Natural killer cell (primary cell): ENCODE measurements around the gene SAT1. TPM values are rescaled to one million over a fixed set of nuclear protein-coding genes. Genes with fewer than 3 reads are reported as not detected.

ENCODE experiments used
- ATAC-seq, 3 donors: fragments of 150-1000 bp in 2 of 3; fragments of 200-7000 bp in 1 of 3; cut with Tn5 transposase; 1 replicate in 1 of 3; 2 replicates in 2 of 3; pipeline ENCODE4 v1.10.0; 2021; ENCODE audit warnings: mild to moderate bottlenecking in 2 of 3, moderate library complexity in 2 of 3
- DNase-seq, 2 donors: peaks; one replicate each; pipeline versions ENCODE4 v3.0.0 to v3.0.0-alpha.2; 2013 to 2021; ENCODE audit warnings: mixed read lengths in 1 of 2
- H3K27ac ChIP-seq: one replicate; pipeline ENCODE4 v1.5.1; 2013; ENCODE audit warnings: mild to moderate bottlenecking, low read length
- H3K27me3 ChIP-seq: one replicate; pipeline ENCODE4 v1.6.1; 2013; ENCODE audit warnings: low read length; ENCODE audit not compliant: control insufficient read depth, insufficient read depth
- H3K36me3 ChIP-seq: one replicate; pipeline ENCODE4 v1.6.1; 2013; ENCODE audit warnings: low read length; ENCODE audit not compliant: control insufficient read depth, insufficient read depth
- H3K4me1 ChIP-seq: one replicate; pipeline ENCODE4 v1.6.1; 2013; ENCODE audit warnings: low read length; ENCODE audit not compliant: control insufficient read depth, insufficient read depth
- H3K4me3 ChIP-seq: one replicate; pipeline ENCODE4 v1.5.1; 2013; ENCODE audit warnings: low read length
- H3K9me3 ChIP-seq: one replicate; pipeline ENCODE4 v1.6.1; 2013; ENCODE audit warnings: low read length; ENCODE audit not compliant: control insufficient read depth, insufficient read depth
- H3K27ac Mint-ChIP-seq, 2 donors: one replicate each; pipeline ENCODE4 v1.8.0; 2022; ENCODE audit warnings: mild to moderate bottlenecking in 2 of 2, mixed read lengths in 2 of 2, moderate library complexity in 1 of 2
- H3K27me3 Mint-ChIP-seq, 2 donors: one replicate each; pipeline ENCODE4 v1.8.0; 2022; ENCODE audit warnings: low read depth in 2 of 2, mixed read lengths in 2 of 2
- H3K36me3 Mint-ChIP-seq: one replicate; pipeline ENCODE4 v1.8.0; 2022; ENCODE audit warnings: mixed read lengths
- H3K4me1 Mint-ChIP-seq, 2 donors: one replicate each; pipeline ENCODE4 v1.8.0; 2022; ENCODE audit warnings: mixed read lengths in 2 of 2
- H3K4me3 Mint-ChIP-seq: one replicate; pipeline ENCODE4 v1.8.0; 2022; ENCODE audit warnings: mild to moderate bottlenecking, moderate library complexity, mixed read lengths
- H3K9me3 Mint-ChIP-seq, 2 donors: one replicate each; pipeline ENCODE4 v1.8.0; 2022; ENCODE audit warnings: mixed read lengths in 2 of 2
- CTCF ChIP-seq: fragments of 200-600 bp; IDR thresholded peaks from one replicate; pipeline ENCODE4 v1.8.0; 2022; ENCODE audit warnings: antibody characterized with exemption
- WGBS: methylation state at CpG from one replicate; pipeline ENCODE4 v1.1.7; 2013; ENCODE audit warnings: missing lambda C conversion rate; ENCODE audit not compliant: insufficient coverage; 5-methylcytosine and 5-hydroxymethylcytosine counted together
- intact Hi-C: fragments of 100-400 bp; cut with micrococcal nuclease; formaldehyde crosslinking; loops from one replicate; pipeline ENCODE4 v1.14.2; 2022
- total RNA-seq, 4 donors: library from RNA; stranded (reverse); fragments of 120-200 nt in 1 of 4; gene quantifications; one replicate each; pipeline versions ENCODE4 v1.2.3 to v1.2.4, GENCODE V29; 2013 to 2022

Gene SAT1
- total RNA-seq, 3 donors from 2014 or later (not counting 1 experiment from before 2014, with no cell fraction given) = 276 to 667 (median 524) TPM

GRCh38 chrX:23756165-23756564, 26.8 kb upstream of the SAT1 start:
- H3K4me1 Mint-ChIP-seq = no peaks in the 10 kb centered on the region
- 0% methylated on average over 4 of the region's 4 CpGs for WGBS
- no peaks in the 10 kb centered on the region for H3K9me3 Mint-ChIP-seq
- ATAC-seq = peak; percentile 72 to 77 (median 75)
- peak; percentile 44 to 80 for DNase-seq
- no peaks in the 10 kb centered on the region for H3K27me3 Mint-ChIP-seq
- peak; percentile 57 for TF ChIP-seq CTCF
- H3K4me3 ChIP-seq = no peak overlapping the region
- intact Hi-C loops = loop anchor here (1.0 kb wide), 2 partner anchors 27 to 146 kb away; partner anchors contain the start of gene SAT1
- H3K27me3 ChIP-seq = no peaks in the 10 kb centered on the region
- no peaks in the 10 kb centered on the region for H3K4me1 ChIP-seq
- H3K27ac Mint-ChIP-seq = no peak overlapping the region
- H3K27ac ChIP-seq = no peak overlapping the region
- H3K4me3 Mint-ChIP-seq = no peak overlapping the region
- H3K9me3 ChIP-seq = no peaks in the 10 kb centered on the region
- H3K36me3 ChIP-seq = no peaks in the 10 kb centered on the region
- no peaks in the 10 kb centered on the region for H3K36me3 Mint-ChIP-seq

GRCh38 chrX:23759821-23760220, 23.2 kb upstream of the SAT1 start:
- H3K4me1 ChIP-seq = no peaks in the 10 kb centered on the region
- H3K27ac ChIP-seq = no peak overlapping the region
- Mint-ChIP-seq H3K4me1 (peaks cover 0 to 8% of the 10 kb centered on the region in 2 donors), H3K9me3 (no peaks in the 10 kb centered on the region), H3K27me3 (no peaks in the 10 kb centered on the region), H3K4me3 (no peak overlapping the region), H3K27ac (no peak overlapping the region), H3K36me3 (no peaks in the 10 kb centered on the region)
- H3K9me3 ChIP-seq = no peaks in the 10 kb centered on the region
- H3K4me3 ChIP-seq = no peak overlapping the region
- no peaks in the 10 kb centered on the region for H3K27me3 ChIP-seq
- TF ChIP-seq CTCF = no peak
- ATAC-seq = no peak
- H3K36me3 ChIP-seq = no peaks in the 10 kb centered on the region
- WGBS = 90% methylated on average over 2 of the region's 2 CpGs
- no peak for DNase-seq
- intact Hi-C loops = no loop called here

DNA sequence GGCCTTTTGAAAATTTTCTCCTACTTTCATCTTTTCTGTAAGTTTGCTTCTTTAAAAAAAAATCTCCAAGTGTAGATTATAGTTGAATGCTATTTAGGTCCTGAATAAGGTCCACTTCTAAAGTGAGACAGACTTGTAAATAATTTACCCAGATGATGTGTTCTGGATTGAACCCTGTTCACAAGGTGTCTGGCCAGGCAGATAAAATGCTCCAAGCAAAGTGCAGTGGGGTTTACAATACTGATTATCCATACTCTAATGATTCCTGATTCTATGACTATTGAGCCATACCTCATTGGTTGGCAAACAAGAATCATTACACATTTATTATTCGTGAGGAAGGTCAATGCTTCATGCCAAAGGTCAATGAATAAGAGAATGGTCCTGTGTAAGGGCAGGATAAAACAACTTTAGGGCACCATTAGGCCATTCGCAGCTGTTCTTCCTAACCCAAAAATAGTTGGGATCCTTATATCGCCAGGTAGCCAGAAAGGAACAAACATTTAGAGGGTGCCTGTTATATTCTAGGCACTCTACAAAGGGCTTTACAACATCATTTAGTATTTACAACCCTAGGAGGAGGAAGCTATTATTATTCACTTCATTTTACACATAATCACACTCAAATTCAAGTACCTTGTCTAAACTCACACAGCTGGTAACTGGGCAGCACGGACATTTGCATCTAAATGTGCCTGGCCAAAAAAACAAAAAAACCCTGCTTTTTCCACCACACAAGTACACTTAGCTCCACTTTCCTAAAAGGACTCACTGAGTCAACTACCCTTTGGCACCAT, 18.6 kb upstream of the SAT1 start:
- H3K4me3 Mint-ChIP-seq = no peak overlapping the region
- H3K36me3 ChIP-seq = no peaks in the 10 kb centered on the region
- WGBS = 91% methylated on average over 2 of the region's 4 CpGs
- H3K4me1 Mint-ChIP-seq = peaks cover 0 to 9% of the 10 kb centered on the region in 2 donors
- DNase-seq = no peak
- no peaks in the 10 kb centered on the region for H3K36me3 Mint-ChIP-seq
- no peak overlapping the region for H3K27ac ChIP-seq
- H3K4me1 ChIP-seq = peaks cover 5% of the 10 kb centered on the region
- H3K27me3 ChIP-seq = no peaks in the 10 kb centered on the region
- no peak overlapping the region for H3K4me3 ChIP-seq
- no peak for TF ChIP-seq CTCF
- intact Hi-C loops = no loop called here
- no peaks in the 10 kb centered on the region for H3K27me3 Mint-ChIP-seq
- no peak for ATAC-seq
- H3K9me3 ChIP-seq = no peaks in the 10 kb centered on the region
- no peak overlapping the region for H3K27ac Mint-ChIP-seq
- H3K9me3 Mint-ChIP-seq = no peaks in the 10 kb centered on the region

DNA sequence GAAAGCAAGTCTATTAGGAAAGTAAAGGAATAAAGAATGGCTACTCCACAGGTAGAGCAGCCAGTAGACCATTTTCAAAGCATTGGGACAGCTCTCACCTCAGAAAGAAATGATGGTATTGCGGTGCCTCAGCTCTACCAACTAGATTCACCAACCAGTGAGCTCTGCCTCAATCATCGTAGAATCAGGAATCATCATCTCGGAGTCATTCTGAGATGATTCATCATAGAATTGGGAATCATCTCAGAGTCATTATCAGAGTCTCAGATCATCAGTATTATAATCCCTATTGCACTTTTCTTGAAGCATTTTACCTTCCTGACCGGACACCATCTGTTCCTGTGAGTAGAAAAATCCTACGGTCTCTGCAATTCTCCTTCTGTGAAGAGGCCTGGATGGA, 17.5 kb upstream of the SAT1 start:
- no peak overlapping the region for H3K4me3 ChIP-seq
- peaks cover 5% of the 10 kb centered on the region for H3K4me1 ChIP-seq
- no peaks in the 10 kb centered on the region for H3K36me3 ChIP-seq
- no peaks in the 10 kb centered on the region for H3K27me3 Mint-ChIP-seq
- peaks cover 0 to 9% of the 10 kb centered on the region in 2 donors for H3K4me1 Mint-ChIP-seq
- no peaks in the 10 kb centered on the region for H3K27me3 ChIP-seq
- no peaks in the 10 kb centered on the region for H3K9me3 Mint-ChIP-seq
- no peak overlapping the region for H3K4me3 Mint-ChIP-seq
- no peak overlapping the region for H3K27ac ChIP-seq
- DNase-seq (no peak), ATAC-seq (no peak)
- H3K36me3 Mint-ChIP-seq = no peaks in the 10 kb centered on the region
- 96% methylated on average over 5 of the region's 5 CpGs for WGBS
- no peaks in the 10 kb centered on the region for H3K9me3 ChIP-seq
- H3K27ac Mint-ChIP-seq = peak overlapping the region; percentile 8 to 60
- TF ChIP-seq CTCF = no peak
- intact Hi-C loops = no loop called here
